T-helper 1 cell (primary cell): ENCODE data around the gene METTL1.

Experiments used
- DNase-seq, 5 donors: peaks; one replicate each; pipeline ENCODE4 v3.0.0-alpha.2; 2012 to 2020

Gene METTL1

DNA sequence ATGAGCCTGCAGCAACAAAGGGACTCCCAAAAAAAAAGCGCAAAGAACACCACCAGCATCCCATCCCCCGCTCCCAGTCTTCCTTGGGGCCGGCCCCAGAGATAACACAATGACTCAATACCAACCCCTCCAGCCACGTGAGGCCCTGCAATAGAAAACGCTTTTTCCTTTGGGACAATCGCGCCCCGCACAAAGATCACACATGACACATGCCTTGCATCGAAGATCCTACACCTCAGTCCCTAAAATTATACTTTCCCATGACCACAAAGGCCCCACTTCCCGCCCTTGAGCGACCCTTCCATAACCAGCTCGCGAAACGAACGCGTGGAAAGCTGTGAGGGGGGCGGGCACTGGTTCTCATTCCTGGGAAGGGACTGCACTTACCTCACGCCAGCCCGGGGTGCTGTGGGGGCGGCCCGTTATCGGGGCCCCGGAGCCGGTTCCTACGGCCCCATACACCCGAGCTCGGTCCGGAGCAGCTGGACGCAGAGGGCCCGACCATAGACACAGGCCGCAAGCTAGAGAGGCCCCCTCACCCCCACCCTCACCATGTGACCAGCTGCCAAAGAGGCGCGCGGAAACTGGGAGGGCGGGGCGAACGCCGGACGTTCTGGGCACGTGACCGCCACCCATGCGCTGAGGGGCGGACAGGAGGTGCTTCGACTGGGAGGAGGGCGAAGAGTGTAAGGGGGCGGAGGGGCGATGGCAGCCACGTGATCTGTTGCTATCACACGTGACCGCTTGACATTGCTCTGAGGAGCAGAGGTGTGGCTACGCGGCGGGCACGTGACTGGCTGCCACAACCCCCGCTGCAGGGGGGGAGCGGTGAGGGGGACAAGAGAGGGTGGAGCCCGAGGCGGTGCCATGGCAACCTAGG is 19.9 kb downstream of the METTL1 start, which contains the start of gene CDK4:
Gene CDK4 (minus strand): TSS at position 523 of the 880 bp plus-strand sequence. CDS start 593 bp downstream, outside the sequence.
- DNase-seq: peak; percentile 99 to 100 (median 99)

- no peak for DNase-seq
Observed at GRCh38 chr12:57751432-57751787, 20.5 kb downstream of the METTL1 start.

- DNase-seq: no peak
Observed at GRCh38 chr12:57750561-57751431, 21.1 kb downstream of the METTL1 start.

DNA sequence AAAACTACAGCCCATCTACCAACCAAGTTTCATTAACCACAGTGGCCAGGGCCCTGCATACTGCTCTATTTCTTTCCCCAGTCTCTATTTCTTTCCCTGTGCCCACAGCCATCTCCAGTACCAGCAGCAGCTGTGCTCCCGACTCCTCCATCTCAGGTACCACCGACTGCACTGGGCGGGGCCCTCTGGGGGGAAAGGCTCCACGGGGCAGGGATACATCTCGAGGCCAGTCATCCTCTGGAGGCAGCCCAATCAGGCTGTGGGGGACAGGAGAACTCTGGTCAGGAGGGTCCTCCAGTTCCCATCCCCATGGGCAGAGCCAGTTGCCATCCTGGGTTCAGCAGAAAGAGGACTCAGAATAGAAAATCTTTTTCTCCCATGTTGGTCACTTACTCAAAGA is 22.8 kb downstream of the METTL1 start:
- DNase-seq: no peak

GRCh38 chr12:57746025-57746424 is 25.9 kb downstream of the METTL1 start:
- no peak for DNase-seq

GRCh38 chr12:57745485-57745881 is 26.4 kb downstream of the METTL1 start:
- DNase-seq: no peak

- DNase-seq: peak; percentile 87 to 97 (median 93)
Observed at GRCh38 chr12:57744777-57745484, 27.0 kb downstream of the METTL1 start, which contains the start of gene TSPAN31. TSS of gene TSPAN31 (plus strand) at chr12:57745039. CDS start at chr12:57745155, 116 bp downstream.

DNA sequence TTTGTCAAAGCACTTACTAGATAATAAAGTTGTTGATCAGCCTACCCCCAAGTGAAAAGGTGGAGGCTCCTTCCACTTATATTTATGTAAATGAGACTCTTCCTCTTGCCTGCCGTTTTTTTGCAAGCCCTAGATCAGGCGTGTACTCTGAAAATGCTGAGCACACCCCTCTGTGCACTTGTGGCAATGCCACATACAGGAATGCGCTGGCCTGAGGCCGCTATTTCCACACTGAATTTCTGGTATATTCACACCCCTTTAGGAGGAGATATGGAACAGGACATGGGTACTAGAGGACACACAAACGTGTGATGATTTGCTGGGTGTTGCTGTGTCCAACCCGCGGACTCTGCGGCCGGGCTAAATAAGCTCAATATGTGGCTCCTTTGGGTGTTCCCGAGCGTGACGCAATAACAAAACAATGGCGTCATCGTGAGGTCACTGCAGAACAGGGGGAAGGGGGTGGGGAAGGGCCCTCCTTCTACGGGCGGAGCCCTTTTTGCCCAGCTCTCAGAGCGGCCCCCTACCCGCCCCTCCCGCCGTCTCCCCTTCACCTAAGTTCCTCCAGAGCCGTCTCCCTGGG is 27.6 kb downstream of the METTL1 start:
- peak in 3 of 5 donors; percentile 62 to 63 (median 62) for DNase-seq

DNA sequence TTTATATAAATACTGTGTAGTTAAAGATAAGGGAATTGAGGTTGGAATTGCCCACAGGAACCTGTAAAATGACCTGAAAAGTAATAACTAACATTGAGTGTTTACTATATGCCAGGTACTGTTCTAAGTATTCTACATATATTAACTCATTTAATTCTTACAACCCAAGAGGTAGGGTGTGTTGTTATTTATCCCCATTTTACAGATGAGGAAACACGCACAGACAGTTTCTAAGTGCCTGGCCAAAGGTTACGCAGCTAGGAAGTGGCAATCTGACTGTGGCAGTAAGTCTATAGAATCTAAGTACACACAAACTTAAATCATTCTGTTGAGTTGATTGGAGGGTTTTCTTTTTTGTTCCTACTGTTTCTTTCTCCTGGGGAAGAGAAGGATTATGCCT is 28.1 kb downstream of the METTL1 start:
- no peak for DNase-seq

DNA sequence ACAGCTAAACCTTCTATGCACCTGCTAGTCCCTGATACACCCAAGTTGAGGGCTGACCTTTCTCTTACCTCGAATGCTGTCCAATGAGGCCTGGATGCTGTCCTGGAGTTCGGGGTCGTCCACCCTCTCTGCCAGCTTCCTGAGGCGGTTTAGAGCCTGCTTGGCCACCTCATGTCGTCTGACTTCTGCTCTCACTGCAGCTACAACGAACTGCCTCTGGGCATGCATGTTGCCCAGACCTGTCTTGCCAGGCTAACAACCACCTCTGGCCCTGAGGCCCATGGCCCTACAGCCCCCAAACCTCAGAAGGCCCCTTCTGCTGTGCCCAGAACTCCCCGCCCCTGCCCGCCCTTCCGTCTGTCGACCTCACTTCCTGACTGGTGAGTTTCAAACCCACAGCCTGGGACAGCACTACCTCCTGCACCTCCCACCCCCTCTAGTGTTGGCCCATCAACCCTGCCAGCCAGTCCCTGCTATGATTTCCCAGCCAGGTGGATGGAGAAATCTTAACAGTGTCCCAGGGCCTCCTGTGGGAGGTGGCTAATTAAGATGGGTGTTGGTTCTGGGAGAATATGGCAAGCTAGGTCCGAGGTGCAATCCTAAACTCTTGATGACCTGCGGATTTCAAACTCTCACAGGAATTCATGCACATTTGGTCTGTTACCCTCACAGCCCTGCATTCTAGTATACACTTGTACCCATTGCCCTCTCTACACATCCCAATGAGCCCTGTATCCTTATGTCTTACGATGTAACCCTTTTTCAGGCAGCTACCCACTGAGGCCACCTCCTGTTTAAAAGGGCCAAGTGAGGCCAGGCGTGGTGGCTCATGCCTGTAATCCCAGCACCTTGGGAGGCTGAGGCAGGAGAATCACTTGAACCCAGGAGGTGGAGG is 29.8 kb downstream of the METTL1 start:
- DNase-seq: peak; percentile 60 to 88 (median 76)

GRCh38 chr12:57741413-57741789 is 30.5 kb downstream of the METTL1 start:
- DNase-seq: no peak

DNA sequence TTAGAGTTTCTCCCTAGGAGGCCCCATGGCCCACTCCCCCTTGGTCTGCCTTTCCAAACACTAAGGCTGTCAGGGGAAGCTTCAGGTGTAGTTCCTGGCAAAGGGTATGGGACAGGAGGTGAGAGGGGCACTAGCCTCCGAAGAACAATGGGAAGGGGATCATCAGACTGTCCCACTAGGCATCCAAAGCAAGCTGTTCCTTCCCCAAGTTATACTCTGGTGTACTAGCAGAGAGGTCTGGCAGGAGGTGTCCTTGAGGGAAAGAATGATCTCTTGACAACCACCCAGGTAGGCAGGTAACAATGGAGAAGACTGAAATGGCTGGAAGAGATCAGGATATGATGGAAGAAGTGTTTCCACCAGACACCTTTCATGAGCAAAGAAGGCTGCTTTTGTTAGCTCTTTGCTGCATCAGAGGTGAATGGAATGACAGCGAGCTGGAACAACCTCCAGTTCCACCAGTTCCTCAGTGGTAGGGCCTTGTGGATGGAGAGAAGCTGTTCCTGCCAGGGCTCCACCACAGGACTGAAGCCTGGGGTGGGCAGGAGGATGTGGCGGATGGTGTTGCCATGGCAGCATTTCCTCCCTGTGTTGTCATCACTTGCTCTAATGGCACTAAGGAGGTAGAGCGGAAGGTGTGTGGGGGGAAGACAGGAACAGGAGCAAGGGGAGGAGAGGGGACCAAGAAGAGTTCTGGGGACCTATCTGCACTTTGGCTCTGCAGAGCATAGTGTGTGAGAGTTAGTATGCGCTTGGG is 31.1 kb downstream of the METTL1 start:
- peak; percentile 61 to 91 (median 70) for DNase-seq

DNA sequence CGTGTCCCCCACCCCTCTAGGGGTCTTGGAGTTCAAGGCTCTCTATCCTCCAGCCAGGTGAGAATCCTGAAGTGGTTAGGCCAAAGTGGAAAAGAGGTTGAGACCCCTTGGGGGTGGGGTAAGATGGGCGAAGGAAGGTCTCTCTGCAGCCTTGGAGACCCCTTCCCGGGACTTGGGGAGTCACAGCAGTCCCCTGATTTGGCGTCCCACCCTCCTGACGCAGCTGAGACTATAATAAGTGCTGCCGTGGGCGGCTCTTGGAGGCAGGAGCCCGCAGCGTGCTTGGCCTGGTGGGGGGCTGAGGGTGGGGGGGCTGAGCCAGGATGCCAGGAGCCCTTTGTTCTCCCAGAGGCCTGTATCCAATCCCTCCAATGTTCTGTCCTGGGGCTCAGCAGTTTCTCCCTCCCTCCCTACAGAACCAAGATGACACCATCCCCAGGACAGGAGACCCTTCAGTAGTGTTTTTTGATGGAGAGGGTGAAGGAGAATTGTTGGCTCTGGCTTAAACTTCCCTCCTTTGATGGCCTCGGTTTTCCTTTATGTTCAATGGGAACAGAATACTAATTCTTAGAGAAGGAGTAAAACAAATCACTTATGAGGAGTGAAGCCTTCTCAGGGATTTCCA is 31.9 kb downstream of the METTL1 start:
- no peak for DNase-seq

GRCh38 chr12:57739387-57739786 is 32.5 kb downstream of the METTL1 start:
- no peak for DNase-seq

DNA sequence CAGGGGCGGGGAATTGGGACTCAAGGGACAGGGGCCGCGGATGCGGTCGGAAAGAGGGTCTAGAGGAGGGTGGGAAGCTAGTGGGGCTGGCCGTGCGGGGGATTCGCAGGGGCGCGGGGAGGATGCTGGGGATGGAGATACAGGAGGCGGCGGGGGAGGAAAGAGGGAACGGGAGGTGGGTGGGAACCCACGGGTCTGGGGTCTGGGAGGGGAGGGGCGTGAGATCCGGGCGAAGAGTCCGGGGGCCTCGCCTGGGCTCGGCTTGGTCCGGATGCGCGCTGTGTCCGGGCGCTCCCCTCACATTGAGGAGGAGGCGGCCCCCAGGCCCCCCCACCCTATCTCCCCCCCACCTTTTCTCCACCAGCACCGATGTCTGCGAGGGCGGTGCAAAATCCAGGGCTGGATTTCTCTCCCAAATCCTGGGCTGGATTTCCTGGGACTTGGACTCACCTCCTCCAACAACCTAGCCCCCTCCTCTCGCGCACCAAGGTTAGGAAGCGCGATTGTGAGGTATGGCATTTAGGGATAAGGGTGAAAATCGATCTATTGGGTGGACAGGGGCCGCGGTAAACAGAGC is 33.2 kb downstream of the METTL1 start, which contains the start of gene AGAP2:
Gene AGAP2 (minus strand): TSS at position 82 of the 577 bp plus-strand sequence. CDS start 496 bp downstream, outside the sequence.
- no peak for DNase-seq

DNA sequence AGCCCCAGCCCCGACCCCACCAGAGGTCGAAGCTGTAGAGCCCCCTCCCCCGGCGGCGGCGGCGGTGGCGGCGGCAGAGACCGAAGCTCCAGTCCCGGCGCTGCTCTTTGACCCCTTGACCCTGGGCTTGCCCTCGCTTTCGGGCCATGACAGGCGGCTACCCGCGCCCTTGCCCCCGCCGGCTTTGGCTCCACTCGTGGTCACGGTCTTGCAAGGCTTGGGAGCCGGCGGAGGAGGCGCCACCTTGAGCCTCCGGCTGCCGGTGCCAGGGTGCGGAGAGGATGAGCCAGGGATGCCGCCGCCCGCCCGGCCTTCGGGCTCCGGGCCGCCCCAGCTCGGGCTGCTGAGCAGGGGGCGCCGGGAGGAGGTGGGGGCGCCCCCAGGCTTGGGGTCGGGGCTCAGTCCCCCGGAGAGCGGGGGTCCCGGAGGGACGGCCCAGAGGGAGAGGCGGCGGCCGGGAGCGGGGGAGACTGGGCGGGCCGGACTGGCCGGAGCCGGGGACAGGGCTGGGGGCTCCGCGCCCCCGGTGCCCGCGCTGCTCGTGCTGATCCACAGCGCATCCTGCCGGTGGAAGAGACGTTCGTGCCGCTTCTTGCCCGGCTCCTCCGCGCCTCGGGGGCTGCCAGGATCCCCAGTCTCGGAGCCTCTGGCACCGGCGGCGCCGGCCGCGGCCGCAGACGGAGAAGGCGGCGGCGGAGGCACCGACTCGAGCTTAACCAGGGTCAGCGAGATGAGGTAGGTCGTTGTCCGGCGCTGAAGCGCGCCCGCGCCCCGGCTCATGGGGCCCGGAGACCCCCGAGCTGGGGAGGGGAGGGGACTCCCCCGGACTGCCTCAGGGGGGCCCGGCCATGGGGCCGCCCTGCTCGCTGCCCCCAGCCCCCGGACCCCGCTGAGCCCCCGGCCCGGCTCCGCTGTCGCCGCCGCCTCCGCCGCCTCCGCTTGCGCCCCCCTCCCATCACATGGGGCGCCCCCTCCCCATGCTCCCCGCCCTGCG is 34.1 kb downstream of the METTL1 start:
- no peak for DNase-seq

DNA sequence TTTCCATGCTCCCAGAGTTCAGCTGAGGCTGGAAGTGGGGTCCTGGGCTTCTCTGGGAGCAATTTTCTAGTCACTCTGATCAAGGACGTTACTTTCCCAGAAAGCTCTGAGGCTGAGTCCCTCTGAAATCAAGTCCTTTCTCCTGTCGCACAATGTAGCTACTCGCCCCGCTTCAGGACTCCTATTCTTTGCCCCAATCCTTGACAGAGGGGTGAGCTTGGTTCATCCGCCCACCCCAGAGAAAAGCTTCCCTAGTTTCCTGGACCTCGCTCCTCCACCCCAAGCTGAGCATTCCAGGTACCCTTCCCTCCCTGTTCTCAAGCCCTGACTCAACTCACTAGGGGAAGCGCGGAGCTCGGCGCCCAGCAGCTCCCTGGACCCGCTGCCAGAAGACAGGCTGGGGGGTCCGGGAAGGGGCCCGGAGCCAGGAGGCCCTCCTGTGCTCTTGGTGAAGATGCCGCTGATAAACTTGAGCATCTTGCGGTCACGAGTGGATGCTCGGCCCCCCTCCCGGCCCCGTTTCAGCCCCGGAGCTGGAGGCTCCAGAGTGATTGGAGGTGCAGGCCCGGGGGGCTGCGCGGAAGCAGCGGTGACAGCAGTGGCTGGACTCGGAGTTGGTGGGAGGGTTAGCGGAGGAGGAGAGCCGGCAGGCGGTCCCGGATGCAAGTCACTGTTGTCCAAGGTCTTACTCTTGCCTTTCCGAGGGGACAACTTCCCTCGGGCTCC is 35.0 kb downstream of the METTL1 start:
- no peak for DNase-seq
